Mesenchymal stem cell (in vitro differentiated cells and primary cell): ENCODE results near the gene NOX3.
A peak's percentile ranks its signal among the peaks of the same experiment; 100 is the strongest.
"Not testable (repeated sequence)": the region's sequence is repeated elsewhere in the genome, so short reads cannot be mapped to it uniquely, and the experiment has no call there.

Experiments used
- DNase-seq: peaks from one replicate; pipeline ENCODE4 v3.0.0-alpha.2; 2013
- H2AFZ ChIP-seq: one replicate; pipeline ENCODE4 v1.6.1; 2013; ENCODE audit warnings: low read depth, mild to moderate bottlenecking, control low read depth, inconsistent platforms, low read length, moderate library complexity
- H2AK5ac ChIP-seq: 2 replicates; pipeline ENCODE4 v1.6.1; 2013; ENCODE audit warnings: low read length, moderate library complexity, mild to moderate bottlenecking, inconsistent platforms; ENCODE audit not compliant: severe bottlenecking
- H2BK120ac ChIP-seq: one replicate; pipeline ENCODE4 v1.6.1; 2013; ENCODE audit warnings: low read depth, mild to moderate bottlenecking, inconsistent platforms, low read length, moderate library complexity
- H2BK12ac ChIP-seq, 2 experiments: one replicate each; pipeline ENCODE4 v1.6.1; 2013; ENCODE audit warnings: inconsistent platforms in 2 of 2, low read length in 2 of 2, mild to moderate bottlenecking in 2 of 2, moderate library complexity in 2 of 2, control low read depth in 1 of 2
- H2BK15ac ChIP-seq: one replicate; pipeline ENCODE4 v1.6.1; 2013; ENCODE audit warnings: mild to moderate bottlenecking, low read depth, inconsistent platforms; ENCODE audit not compliant: poor library complexity, severe bottlenecking
- H2BK5ac ChIP-seq: 2 replicates; pipeline ENCODE4 v1.6.1; 2013; ENCODE audit warnings: low read depth, mild to moderate bottlenecking, low read length, control low read depth, inconsistent platforms; ENCODE audit not compliant: poor library complexity, severe bottlenecking
- H3K14ac ChIP-seq, 2 experiments: one replicate each; pipeline ENCODE4 v1.6.1; 2013; ENCODE audit warnings: inconsistent platforms in 2 of 2, low read length in 2 of 2, control low read depth in 1 of 2, mild to moderate bottlenecking in 1 of 2, moderate library complexity in 1 of 2
- H3K18ac ChIP-seq, 2 experiments: one replicate each; pipeline ENCODE4 v1.6.1; 2013; ENCODE audit warnings: inconsistent platforms in 2 of 2, low read length in 2 of 2, control low read depth in 1 of 2, low read depth in 1 of 2, mild to moderate bottlenecking in 1 of 2
- H3K23ac ChIP-seq, 2 experiments: one replicate each; pipeline ENCODE4 v1.6.1; 2013; ENCODE audit warnings: inconsistent platforms in 2 of 2, low read length in 2 of 2, mild to moderate bottlenecking in 2 of 2, moderate library complexity in 2 of 2, control low read depth in 1 of 2
- H3K27ac ChIP-seq: 2 replicates; pipeline ENCODE4 v1.5.1; 2013; ENCODE audit warnings: mild to moderate bottlenecking, moderate library complexity, low read length, control low read depth, inconsistent platforms; ENCODE audit not compliant: poor library complexity, severe bottlenecking
- H3K27me3 ChIP-seq, 2 experiments: 2 replicates each; pipeline versions ENCODE4 v1.6.1 to v1.7.0; 2013; ENCODE audit warnings: low read length in 2 of 2, mild to moderate bottlenecking in 2 of 2, moderate library complexity in 2 of 2, control low read depth in 1 of 2, inconsistent platforms in 1 of 2; ENCODE audit not compliant: control insufficient read depth in 1 of 2, insufficient read depth in 1 of 2
- H3K36me3 ChIP-seq, 2 experiments: 2 replicates each; pipeline versions ENCODE4 v1.6.1 to v1.7.0; 2013; ENCODE audit warnings: low read length in 2 of 2, control low read depth in 1 of 2, inconsistent platforms in 1 of 2, low read depth in 1 of 2, mild to moderate bottlenecking in 1 of 2; ENCODE audit not compliant: insufficient read depth in 2 of 2, control insufficient read depth in 1 of 2
- H3K4ac ChIP-seq, 2 experiments: one replicate each; pipeline ENCODE4 v1.6.1; 2013; ENCODE audit warnings: inconsistent platforms in 2 of 2, low read length in 2 of 2, mild to moderate bottlenecking in 2 of 2, moderate library complexity in 2 of 2, control low read depth in 1 of 2, low read depth in 1 of 2
- H3K4me1 ChIP-seq: 2 replicates; pipeline ENCODE4 v1.6.1; 2013; ENCODE audit warnings: low read depth, low read length, control low read depth; ENCODE audit not compliant: control insufficient read depth, insufficient read depth
- H3K4me2 ChIP-seq: 2 replicates; pipeline ENCODE4 v1.6.1; 2013; ENCODE audit warnings: low read length, mild to moderate bottlenecking, inconsistent platforms; ENCODE audit not compliant: poor library complexity, severe bottlenecking
- H3K4me3 ChIP-seq, 2 experiments: 2 replicates each; pipeline versions ENCODE4 v1.5.1 to v1.7.0; 2013; ENCODE audit warnings: low read length in 2 of 2, mild to moderate bottlenecking in 2 of 2, control low read depth in 1 of 2, low read depth in 1 of 2; ENCODE audit not compliant: insufficient read depth in 1 of 2
- H3K79me1 ChIP-seq: replicated peaks from 2 replicates; pipeline ENCODE4 v1.6.1; 2013; ENCODE audit warnings: mild to moderate bottlenecking, control low read depth, low read length, inconsistent platforms; ENCODE audit not compliant: poor library complexity, severe bottlenecking
- H3K9ac ChIP-seq: 2 replicates; pipeline ENCODE4 v1.7.0; 2013; ENCODE audit warnings: mild to moderate bottlenecking, low read length, moderate library complexity
- H3K9me3 ChIP-seq: 2 replicates; pipeline ENCODE4 v1.7.0; 2013; ENCODE audit warnings: mild to moderate bottlenecking, low read length; ENCODE audit not compliant: control insufficient read depth
- H4K8ac ChIP-seq: one replicate; pipeline ENCODE4 v1.6.1; 2013; ENCODE audit warnings: inconsistent platforms, mild to moderate bottlenecking, low read length, moderate library complexity
- H4K91ac ChIP-seq: one replicate; pipeline ENCODE4 v1.6.1; 2013; ENCODE audit warnings: mild to moderate bottlenecking, low read length, inconsistent platforms
- WGBS: methylation state at CpG from one replicate; pipeline ENCODE4 v1.1.7; 2013; ENCODE audit warnings: mixed read lengths; 5-methylcytosine and 5-hydroxymethylcytosine counted together

The NOX3 gene

DNA sequence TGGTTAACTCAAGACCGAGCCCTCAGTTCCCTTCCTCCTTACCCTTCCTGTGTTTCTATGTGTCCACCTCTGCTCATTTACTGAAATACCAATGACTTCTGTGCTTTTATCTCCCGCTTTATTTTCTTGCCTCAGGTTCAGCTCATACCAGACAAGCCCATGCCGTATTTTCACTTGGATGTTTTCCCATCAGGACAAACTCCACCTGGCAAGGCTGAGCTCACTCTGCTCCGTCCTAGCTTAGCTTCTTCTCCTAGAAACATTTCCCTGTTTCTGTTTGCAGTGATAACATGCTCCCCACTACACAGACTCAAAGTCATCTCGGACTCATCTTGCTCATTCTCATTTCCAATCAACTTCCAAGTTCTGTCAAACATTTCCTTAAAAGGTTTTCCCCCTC is 84.4 kb downstream of the NOX3 start:
- Histone ChIP-seq H2AFZ (no peak overlapping the region), H2BK120ac (no peak overlapping the region), H3K23ac (no peak overlapping the region), H3K14ac (no peak overlapping the region), H3K79me1 (no peaks in the 10 kb centered on the region), H4K91ac (no peak overlapping the region), H3K36me3 (no peaks in the 10 kb centered on the region), H2BK12ac (no peak overlapping the region), H2BK15ac (no peak overlapping the region), H3K4me1 (no peaks in the 10 kb centered on the region), H3K27ac (no peak overlapping the region), H4K8ac (no peak overlapping the region), H2AK5ac (no peak overlapping the region), H3K18ac (no peak overlapping the region), H2BK5ac (no peak overlapping the region), H3K9ac (no peak overlapping the region), H3K4me3 (no peak overlapping the region), H3K9me3 (peaks cover 3% of the 10 kb centered on the region), H3K4me2 (no peak overlapping the region), H3K27me3 (no peaks in the 10 kb centered on the region), H3K4ac (no peak overlapping the region)
- no peak for DNase-seq
- 94% methylated on average over 5 of the region's 5 CpGs for WGBS

DNA sequence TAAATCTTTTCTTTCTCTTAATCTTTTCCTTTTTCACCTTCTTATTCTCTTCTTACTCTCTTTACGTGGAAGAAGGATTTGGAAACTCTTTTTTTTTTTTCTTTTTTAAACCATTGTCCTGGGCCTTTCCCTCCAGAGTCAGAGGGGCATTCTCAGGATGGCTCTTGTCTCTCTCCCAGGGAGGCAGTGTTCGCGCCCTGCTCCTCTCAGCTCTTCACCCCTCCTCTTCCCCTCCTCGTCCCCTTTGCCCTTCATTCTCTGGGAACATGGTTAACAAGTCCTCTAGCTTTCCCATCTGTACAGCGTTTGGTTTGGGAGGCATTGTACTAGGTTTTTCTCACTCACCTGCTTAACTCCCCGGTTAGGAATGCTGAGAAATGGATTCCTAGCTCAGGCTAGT is 89.3 kb downstream of the NOX3 start:
- H2BK5ac ChIP-seq, result no peak overlapping the region
- H3K79me1 ChIP-seq, result no peaks in the 10 kb centered on the region
- H2BK15ac ChIP-seq, result no peak overlapping the region
- H3K4ac ChIP-seq, result peak overlapping the region in 1 of 2 experiments; percentile 3
- H2BK12ac ChIP-seq, result no peak overlapping the region
- 74% methylated on average over 6 of the region's 6 CpGs for WGBS
- no peak overlapping the region for H4K91ac ChIP-seq
- H3K14ac ChIP-seq, result no peak overlapping the region
- no peak overlapping the region for H2AK5ac ChIP-seq
- H3K9me3 ChIP-seq, result peaks cover 3% of the 10 kb centered on the region
- H3K9ac ChIP-seq, result no peak overlapping the region
- no peaks in the 10 kb centered on the region for H3K36me3 ChIP-seq
- H3K4me1 ChIP-seq, result no peaks in the 10 kb centered on the region
- H3K4me3 ChIP-seq, result no peak overlapping the region
- H2AFZ ChIP-seq, result no peak overlapping the region
- no peak overlapping the region for H2BK120ac ChIP-seq
- no peak overlapping the region for H3K4me2 ChIP-seq
- H3K27ac ChIP-seq, result no peak overlapping the region
- H3K18ac ChIP-seq, result no peak overlapping the region
- no peaks in the 10 kb centered on the region for H3K27me3 ChIP-seq
- DNase-seq, result no peak
- no peak overlapping the region for H3K23ac ChIP-seq
- no peak overlapping the region for H4K8ac ChIP-seq

DNA sequence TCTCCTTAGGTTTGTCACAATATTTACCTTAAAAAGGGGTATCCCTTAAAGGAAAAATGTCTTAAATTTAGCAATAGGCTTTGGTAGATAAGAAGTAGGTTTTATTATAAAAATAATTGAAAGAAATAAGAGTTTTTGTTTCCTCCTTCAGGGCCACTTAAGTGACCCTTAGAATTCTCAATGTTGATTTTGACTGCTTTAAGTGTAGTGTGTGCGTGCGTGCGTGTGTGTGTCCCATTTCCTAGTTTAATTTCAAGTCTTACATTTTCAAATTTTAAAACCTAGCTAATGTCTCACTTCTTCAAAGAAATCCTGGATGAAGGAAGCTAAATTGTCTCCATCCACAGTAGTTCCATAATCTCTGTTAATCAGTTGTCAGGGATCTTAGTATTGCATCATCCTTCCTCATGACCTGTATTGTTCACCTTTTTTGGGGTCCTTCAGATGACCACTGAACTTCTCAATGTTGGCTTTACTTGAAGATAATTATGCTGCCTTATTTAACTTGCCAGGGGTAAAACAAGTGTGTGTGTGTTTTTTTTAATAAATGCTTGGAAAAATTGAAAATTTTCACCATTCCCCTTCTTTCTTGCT is 90.7 kb downstream of the NOX3 start:
- H3K23ac ChIP-seq, result no peak overlapping the region
- H3K27me3 ChIP-seq, result no peaks in the 10 kb centered on the region
- H4K8ac ChIP-seq, result no peak overlapping the region
- H2AFZ ChIP-seq, result no peak overlapping the region
- H3K27ac ChIP-seq, result no peak overlapping the region
- no peak overlapping the region for H3K4me3 ChIP-seq
- H4K91ac ChIP-seq, result no peak overlapping the region
- H2BK15ac ChIP-seq, result no peak overlapping the region
- H3K14ac ChIP-seq, result no peak overlapping the region
- H3K9me3 ChIP-seq, result peaks cover 3% of the 10 kb centered on the region
- no peaks in the 10 kb centered on the region for H3K4me1 ChIP-seq
- no peak overlapping the region for H2BK5ac ChIP-seq
- no peaks in the 10 kb centered on the region for H3K36me3 ChIP-seq
- H3K4me2 ChIP-seq, result no peak overlapping the region
- no peak overlapping the region for H2BK12ac ChIP-seq
- H2BK120ac ChIP-seq, result no peak overlapping the region
- no peak overlapping the region for H3K9ac ChIP-seq
- no peaks in the 10 kb centered on the region for H3K79me1 ChIP-seq
- H3K4ac ChIP-seq, result no peak overlapping the region
- no peak for DNase-seq
- H3K18ac ChIP-seq, result no peak overlapping the region
- H2AK5ac ChIP-seq, result no peak overlapping the region
- WGBS, result no CpG with 5 or more reads among the region's 3 CpGs

DNA sequence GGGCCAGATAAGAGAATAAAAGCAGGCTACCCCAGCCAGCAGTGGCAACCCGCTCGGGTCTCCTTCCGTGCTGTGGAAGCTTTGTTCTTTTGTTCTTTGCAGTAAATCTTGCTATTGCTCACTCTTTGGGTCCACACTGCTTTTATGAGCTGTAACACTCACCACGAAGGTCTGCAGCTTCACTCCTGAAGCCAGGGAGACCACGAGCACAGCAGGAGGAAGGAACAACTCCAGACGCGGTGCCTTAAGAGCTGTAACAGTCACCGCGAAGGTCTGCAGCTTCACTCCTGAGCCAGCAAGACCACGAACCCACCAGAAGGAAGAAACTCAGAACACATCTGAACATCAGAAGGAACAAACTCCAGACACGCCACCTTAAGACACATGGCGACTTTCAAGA is 91.6 kb downstream of the NOX3 start:
- not testable (repeated sequence) for H3K4me1 ChIP-seq, H2BK15ac ChIP-seq, H2BK5ac ChIP-seq, H3K79me1 ChIP-seq, H3K14ac ChIP-seq, H2AFZ ChIP-seq, H2AK5ac ChIP-seq, H3K9me3 ChIP-seq, H2BK12ac ChIP-seq, H3K9ac ChIP-seq, H2BK120ac ChIP-seq, H3K23ac ChIP-seq, H3K36me3 ChIP-seq, H3K4ac ChIP-seq, H3K4me2 ChIP-seq, H4K91ac ChIP-seq, H3K18ac ChIP-seq, H3K27ac ChIP-seq, H3K4me3 ChIP-seq, DNase-seq, H4K8ac ChIP-seq, H3K27me3 ChIP-seq
- WGBS, result 85% methylated on average over 10 of the region's 12 CpGs
